NCI-H1417 treated with DMSO at 0.1 percent for 48 hours (cell line): Measurements from ENCODE around the gene TXNDC11.

ENCODE experiments used
- DNase-seq: peaks from one replicate; lab custom pipeline; 2025; lab: John Stamatoyannopoulos, UW

TXNDC11 gene

DNA sequence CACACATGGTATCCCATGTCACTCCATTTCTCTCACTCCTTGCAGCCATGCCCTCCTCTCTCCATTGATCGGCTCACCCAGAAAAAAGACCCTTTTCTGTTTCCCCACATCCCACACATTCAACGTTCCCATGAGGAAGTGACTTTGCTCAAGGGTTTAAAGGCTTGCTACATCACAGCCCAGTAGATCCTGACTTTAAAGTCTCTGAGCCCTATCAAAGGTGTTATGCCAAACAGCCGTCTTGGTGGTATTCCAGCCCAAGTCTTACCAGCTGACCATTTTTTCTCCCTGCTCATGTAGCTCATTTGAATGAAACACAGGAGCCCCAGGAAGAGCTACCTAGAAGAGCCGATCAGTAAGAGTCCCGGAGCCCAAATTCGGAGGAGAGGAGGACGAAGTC, 7.4 kb upstream of the TXNDC11 start:
- DNase-seq = no peak

DNA sequence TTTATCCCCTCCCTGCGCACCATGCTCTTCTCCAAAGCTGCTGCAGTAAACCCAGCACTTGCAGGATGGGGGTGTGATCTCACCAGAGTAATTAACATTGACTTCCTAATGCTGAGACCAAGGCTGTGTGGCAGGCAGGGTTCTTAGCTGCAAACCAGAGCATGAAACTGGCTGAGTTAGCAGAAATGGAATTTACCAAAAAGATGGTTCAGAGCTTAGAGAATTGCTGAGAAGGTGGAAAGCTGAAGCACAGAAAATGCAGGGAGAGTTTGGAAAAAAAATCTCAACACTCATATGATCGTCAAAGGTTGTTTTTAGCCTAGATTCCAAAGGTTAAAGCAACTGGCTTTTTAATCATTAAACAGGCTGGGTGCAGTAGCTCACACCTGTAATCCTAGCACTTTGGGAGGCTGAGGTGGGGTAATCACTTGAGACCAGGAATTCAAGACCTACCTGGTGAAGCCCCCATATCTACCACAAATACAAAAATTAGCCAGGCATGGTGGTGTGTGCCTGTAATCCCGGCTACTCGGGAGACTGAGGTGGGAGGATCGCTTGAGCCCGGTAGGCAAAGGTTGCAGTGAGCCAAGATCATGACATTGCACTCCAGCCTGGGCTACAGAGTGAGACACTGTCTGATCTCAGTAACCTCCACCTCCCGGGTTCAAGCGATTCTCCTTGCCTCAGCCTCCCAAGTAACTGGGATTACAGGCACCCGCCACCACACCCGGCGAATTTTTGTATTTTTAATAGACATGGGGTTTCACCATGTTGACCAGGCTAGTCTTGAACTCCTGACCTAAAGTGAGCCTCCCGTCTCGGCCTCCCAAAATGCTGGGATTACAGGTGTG, 6.0 kb upstream of the TXNDC11 start:
- no peak for DNase-seq

DNA sequence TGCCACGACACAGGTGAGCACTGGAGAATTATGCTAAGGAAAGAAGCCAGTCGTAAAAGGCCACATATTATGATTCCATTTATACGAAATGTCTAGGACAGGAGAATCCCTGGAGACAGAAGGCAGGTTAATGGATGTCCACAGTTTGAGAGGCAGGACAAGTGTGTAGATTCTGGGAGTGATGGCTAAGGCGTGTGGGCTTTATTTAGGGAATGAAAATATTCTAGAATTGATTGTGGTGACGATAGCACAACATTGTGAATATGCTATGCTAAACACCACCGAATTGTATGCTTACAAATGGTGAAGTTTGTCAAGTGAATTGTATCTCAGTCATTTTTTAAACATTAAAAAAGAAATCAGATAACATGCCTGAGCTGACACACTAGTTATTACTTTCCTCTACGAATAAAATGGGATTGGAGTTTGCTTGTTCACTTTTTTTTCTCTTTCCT, 5.3 kb upstream of the TXNDC11 start:
- DNase-seq = no peak

DNA sequence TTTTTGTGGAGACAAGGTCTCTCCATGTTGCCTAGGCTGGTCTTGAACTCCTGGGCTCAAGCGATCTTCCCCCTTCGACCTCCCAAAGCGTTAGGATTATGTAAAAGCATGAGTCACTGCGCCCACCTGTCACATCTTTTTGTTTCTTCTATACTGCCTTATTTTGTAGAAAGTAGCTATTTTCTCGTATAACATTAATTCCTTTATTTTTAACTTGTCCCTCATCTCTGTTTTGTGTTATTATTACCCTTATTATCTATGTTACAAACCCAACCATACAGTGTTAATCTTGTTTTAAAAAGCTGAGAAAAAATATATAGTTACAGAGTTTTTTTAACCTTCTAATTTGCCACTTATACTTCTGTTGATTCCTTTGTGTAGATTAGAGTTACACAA, 1.4 kb upstream of the TXNDC11 start:
- no peak for DNase-seq

DNA sequence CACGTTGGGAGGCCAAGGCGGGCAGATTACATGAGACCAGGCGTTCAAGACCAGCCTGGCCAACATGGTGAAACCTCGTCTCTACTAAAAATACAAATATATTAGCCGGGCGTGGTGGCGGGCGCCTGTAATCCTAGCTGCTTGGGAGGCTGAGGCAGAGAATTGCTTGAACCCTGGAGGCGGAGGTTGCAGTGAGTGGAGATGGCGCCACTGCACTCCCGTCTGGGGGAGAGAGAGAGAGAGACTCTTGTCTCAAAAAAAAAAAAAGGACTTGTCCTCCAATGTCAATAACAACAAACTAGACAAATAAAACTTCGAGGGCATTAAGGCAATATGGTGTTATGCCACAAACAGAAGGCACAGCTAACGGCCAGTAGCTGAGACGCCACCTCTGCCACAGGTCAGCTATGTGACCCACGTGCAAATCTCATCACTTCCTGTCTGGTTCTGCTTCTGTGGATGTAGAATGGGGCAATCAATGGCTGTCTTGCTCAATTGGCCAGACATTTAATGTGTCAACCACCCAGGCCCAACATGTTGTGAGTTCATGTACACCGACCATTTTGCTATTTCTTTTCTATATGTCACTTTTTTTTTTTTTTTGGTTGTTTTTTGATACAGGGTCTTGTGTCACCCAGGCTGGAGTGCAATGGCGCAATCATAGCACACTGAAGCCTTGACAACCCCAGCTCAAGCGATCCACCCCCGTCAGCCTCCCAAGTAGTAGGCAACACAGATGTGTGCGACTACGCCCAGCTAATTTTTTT, 834 bp upstream of the TXNDC11 start:
- no peak for DNase-seq

DNA sequence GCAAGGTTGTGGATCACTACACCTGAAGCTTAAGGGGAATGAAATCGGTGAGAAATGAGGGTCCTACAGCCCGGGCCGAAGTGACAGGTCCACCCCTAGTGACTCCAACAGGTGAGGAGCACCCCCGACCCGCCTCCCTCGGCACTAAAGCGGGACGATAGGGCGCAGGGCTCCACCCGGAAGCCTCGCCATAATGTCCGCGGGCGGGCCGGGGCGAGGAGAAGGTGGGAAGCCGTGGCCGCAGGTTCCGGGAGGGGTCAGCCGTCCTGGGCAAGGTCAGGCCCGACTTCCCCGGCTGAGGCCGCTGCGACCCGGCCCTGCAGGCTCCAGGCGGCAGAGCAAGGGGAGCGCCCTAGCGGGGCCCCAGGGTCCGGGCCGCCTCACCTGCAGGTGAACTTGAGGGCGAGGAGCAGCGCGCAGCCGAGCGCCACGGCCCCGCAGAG, 543 bp downstream of the TXNDC11 start:
- DNase-seq = no peak

DNA sequence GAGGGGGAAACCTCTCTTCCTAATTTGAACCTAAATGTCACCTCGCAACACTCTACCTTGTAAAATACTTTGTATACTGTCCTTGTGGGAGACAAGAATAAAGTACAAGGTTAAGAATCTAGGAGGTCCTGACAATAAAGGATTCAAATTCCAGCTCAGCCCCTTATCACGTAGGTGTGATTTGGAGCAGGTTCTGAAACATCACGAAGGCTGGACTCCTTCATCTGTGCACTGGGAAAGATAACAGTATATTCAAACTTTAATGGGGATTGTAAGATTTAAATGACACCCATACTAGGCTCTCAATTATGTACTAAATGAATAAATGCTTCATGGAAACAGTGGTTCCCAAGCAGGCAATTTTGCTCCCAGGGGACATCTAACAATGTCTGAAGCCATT, 2.1 kb downstream of the TXNDC11 start:
- DNase-seq = no peak

DNA sequence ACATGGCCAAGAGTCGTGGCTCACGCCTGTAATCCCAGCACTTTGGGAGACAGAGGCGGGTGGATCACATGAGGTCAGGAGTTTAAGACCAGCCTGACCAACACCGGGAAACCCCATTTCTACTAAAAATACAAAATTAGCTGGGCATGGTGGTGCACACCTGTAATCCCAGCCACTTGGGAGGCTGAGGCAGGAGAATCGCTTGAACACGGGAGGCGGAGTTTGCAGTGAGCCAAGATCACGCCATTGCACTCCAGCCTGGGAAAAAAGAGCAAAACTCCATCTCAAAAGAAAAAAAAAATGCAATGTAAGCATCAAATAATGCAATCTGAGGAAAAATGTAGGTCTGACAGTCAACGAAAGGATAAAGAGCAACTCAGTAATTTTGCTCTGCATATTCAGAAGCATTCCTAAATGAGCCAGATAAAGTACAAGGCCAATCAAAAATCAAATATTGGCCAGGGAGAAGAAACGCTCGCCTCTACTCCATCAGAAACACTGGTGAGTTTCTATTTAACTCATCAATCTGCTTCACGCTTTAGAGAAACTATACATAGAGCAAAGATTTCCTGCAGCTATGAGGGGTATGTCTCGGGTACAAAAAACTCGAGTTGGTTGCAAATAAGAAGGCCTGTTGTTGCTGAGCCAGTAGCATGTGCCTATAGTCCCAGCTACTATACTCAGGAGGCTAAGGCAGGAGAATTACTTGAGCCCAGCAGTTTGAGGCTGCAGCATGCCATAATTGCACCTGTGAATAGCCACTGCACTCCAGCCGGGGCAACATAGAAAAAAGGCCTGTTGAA, 3.7 kb downstream of the TXNDC11 start:
- DNase-seq = no peak

DNA sequence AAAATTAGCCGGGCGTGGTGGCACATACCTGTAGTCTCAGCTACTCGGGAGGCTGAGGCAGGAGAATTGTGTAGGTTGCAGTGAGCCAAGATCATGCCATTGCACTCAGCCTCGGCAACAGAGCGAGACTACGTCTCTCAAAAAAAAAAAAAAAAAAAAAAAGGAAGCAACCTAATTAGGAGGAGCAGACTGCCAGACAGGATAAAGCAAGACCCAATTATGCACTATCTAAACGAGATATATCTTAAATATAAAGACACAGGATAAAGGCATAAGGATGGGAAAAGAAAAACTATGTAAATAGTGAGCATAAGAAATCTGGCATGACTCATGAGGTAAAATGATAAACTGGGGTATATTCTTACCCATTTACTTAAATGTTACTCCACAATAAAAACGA, 4.9 kb downstream of the TXNDC11 start:
- DNase-seq = no peak

DNA sequence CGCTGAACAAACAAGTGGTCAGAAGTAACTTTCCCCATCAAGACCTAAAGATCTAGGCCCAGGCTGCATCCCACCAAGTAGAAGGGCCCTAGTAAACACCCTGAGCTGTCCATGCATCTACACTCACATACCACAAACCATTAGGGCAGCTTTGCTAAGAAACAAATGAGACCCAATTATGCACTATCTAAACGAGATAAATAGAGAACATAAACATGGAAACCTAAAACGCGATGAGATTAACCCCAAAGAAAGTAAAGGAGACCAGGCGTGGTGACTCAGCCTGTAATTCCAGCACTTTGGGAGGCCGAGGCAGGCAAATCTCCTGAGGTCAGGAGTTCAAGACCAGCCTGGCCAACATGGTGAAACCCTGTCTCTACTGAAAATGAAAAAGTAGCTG, 5.8 kb downstream of the TXNDC11 start:
- no peak for DNase-seq

DNA sequence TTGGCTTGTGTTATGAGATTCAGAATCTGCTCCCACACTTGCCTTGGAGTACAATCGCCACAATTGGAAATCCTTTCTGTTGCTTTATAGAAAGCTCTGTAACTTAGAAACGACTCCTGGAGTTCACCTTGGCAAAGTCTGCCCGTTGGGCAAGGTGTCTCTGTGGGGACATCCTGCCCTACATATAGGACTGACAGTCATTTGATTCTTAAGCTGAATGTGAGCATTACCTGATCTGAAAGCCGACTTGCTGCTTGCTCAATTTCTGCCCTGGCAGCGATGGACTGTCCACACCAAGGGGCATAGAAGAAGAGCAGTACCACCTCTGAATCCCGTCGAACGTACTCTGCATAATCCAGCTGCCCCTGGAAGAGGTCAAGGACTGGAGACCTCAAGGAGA, 6.9 kb downstream of the TXNDC11 start:
- no peak for DNase-seq

DNA sequence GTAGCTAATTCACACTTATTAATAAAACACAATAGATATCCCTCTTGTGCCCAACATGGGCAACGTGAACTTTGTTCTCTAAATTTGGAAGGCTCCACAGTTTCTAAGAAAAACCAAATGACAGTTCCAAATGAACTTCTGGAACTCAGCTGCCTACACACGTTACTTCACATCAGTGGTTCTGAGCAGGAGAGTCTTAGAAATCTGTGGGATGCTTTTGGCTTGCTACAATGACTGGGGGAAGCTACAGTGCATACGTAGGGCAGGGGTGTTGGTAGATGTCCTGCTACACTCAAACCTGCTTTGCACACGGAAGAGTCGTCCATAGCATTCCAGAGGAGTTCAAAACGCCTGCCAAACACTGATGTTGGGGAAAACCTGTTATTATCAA, 8.0 kb downstream of the TXNDC11 start:
- DNase-seq = no peak

DNA sequence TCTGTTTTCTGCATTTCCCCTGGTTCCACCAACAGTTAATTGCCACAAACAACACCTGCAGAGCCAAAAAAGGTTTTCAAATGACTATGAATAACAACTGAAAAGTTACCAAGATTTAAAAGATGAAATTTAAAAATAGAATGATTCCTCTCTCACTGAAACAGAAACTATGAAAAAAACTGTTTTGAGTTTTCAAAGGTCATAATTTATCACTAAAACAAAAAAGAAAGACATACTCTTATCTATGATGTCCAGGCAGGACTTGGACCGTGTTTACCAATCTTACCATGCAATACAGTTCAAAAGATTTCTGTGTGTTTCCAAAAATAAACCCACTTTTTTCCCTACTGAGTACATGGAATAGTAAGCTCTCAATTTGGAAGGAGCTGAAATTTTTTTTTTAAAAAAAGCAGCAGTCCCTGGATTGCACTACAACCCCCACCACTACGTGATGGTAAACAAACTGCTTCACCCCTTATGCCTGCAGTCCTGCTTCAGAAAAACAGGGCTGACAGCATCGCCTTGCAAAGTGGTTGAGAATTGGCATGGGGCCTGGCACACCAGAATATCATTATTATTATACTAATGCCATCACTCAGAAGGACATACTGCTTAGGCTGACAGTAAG, 8.5 kb downstream of the TXNDC11 start:
- DNase-seq = no peak

DNA sequence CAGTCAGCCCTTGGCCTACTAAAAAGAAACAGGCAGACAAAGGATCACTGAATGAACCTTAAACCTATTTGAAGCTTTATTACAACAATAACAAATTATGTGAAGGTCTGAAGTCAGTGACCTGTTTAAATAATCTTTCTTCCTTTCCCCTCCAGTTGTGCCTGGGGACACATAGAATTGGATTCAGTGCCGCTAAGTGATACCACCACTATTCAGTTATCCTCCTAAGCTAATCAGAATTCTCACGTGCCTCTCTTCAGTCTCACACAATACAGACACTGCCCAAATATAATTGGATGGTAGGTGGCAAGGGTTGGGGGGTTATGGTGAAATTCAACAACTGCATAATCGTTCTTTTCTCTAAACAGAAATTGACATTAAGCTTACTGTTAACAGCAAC, 11.4 kb downstream of the TXNDC11 start:
- DNase-seq = no peak

DNA sequence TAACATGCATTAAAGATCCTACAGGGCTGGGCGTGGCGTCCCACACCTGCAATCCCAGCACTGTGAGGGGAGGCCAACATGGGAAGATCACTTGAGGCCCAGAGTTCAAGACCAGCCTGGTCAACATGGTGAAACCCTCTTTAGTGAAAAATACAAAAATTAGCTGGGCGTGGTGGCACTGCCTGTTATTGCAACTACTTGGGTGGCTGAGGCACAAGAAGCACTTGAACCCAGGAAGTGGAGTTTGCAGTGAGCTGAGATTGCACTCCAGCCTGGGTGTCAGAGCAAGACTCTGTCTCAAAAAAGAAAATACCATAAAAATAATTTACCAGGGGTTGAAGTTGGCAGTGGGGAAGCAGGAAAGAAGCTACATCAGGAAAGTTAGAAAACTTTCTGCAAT, 12.9 kb downstream of the TXNDC11 start:
- DNase-seq = no peak

DNA sequence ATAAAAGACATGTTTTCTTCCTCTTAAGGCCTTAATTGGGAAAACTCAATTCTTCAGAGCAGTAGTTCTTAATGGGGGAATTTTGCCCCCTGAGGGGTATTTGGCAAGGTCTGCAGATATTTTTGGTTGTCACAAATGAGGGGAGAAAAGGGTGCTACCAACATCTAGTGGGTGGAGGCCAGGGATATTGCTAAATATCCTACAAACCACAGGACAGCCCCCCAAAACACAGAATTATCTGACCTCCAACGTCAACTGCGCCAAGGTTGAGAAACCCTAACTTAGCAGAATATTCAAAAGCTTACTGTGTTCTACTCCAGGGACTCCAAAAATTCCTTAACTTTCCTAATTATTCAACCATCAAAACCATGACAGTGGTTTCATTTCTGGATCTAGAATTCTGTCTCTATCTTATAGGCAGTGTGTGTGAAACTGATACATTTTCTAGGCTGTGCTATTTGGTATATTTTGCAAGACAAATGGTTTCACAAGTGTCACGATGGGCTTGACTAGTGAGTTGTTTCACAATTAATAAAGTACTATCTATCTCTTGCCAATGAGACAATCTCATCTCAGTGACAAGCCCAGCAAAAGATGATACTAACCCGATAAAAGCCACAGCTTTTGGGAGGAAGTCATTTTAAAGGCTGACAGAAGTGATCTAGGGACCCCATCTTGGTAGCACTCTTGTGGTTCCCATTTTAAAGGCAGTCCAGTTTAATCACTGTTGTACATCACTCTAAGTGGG, 14.7 kb downstream of the TXNDC11 start:
- DNase-seq = no peak

DNA sequence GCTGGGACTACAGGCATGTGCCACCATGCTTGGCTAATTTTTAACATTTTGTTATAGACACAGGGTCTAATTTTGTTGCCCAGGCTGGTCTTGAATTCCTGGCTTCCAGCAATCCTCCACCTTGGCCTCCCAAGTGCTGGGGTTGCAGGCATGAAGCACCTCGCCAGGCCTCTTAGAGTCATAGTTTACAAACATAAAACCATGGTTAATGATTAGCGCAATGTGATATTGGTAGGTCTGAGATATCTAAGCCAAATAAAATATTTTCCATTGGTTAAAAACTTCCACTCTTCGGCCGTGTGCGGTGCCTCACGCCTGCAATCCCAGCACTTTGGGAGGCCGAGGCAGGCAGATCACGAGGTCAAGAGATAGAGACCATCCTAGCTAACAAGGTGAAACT, 16.6 kb downstream of the TXNDC11 start:
- DNase-seq = no peak

DNA sequence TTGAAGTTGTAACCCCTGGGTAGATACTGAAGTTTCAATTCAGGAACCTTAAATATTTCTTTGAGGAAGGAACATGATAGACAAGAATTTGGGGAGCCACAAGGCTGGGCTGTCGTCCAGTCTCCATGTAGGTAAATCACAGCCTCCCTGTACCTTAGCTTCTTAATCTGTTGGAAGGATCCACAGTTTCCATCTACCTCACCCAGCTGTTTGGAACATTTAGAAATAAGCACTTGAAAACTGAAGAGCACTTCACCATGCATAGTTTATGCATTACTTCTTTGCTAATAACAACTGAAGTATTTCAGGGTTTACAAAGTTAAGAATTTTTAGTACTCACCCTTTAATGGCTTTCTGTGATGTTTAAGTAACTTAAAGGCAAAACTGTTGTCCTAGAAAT, 17.2 kb downstream of the TXNDC11 start:
- DNase-seq = no peak

DNA sequence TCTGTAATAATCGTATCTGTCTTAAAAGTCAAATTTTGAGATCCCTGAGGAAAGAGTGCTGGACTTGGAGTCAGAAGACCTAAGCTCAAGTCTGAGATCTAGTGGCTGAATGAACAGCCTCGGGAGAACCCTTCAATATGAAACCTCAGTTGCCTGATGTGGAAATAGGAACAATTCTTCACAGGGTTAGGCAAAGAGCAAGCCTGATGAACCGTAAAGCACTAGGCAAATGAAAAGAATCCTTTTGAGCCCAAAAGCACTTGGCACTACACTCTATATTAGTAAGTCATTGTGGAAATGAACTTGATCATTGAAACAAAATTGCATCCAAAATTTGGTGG, 20.2 kb downstream of the TXNDC11 start:
- no peak for DNase-seq

DNA sequence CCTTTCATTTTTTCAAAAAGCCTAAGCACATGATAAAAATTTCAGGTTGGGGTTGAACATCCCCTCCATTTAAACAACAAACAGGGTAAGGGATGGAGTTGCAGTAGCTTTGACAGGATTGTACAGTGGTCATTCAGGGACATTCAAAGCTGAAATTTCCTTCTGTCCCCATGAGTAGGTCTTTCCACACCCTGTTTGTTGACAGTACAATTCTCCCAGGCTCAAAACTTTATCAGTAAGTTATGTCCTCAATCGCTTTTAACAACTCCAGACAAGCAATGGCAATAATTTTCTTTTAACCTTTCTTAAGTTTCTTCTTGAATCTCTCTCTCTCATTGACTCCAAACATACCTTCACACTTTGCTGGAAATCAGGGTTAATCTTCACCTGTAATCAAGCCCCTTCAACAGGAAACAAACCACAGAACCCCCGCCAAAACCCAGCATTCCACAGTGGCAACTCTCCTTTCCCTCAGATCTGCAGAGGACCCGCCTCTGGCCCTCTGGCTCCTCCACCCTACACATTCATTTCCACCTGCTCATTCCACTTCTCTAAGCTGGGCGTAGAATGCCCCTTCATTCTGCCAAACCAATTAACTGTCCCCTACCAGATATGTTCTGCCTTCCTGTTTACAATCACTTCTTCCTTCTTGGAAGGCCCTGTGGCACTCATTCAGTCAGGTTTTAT, 20.7 kb downstream of the TXNDC11 start:
- DNase-seq = no peak

DNA sequence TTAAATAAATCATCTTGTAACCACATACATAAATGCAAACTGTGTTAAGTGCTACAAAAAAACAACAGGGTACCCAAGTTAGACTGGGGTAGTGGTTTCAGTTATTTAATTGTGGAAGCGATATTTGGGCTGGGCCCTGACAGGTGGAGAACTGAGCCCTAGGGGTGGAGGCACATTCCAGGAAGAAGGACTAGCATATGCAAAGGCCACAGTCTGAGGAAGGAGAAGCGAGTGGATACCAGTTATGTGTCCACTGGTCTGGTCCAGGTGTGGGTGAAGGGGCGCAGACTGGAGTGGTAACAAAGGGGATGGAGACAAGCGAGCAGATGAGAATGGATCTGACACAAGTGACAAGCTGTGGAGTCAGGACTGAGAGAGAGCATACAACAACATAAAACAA, 22.9 kb downstream of the TXNDC11 start:
- no peak for DNase-seq
